ENCODE data around the gene CUEDC2.

- TF ChIP-seq CTCF (IDR thresholded peaks at IDR 0.05; ENCODE audit: low read depth, low read length) (no peak), EZH2phosphoT487 (IDR thresholded peaks at IDR 0.05; ENCODE audit: low read depth) (no peak)
These were observed 29.0 kb upstream of the CUEDC2 start for GRCh38 chr10:102461187-102462054.

All from OCI-LY3 (cell line).